Stomach (tissue), 9 donors: ENCODE data around the gene GATAD1. TPM values are rescaled to one million over a fixed set of nuclear protein-coding genes. Genes with fewer than 3 reads are reported as not detected.

Experiments used
- DNase-seq, 2 donors: peaks; one replicate each; pipeline versions ENCODE4 v3.0.0 to v3.0.0-alpha.2; 2013 to 2019
- H3K27ac ChIP-seq, 5 donors: fragments of 200-600 bp in 4 of 5; sonication (generic) in 4 of 5; one replicate each; pipeline ENCODE4 v1.5.1; 2013 to 2019; ENCODE audit warnings: mild to moderate bottlenecking in 1 of 5, moderate library complexity in 1 of 5
- H3K27me3 ChIP-seq, 3 donors: fragments of 200-600 bp; sonication (generic); one replicate each; pipeline ENCODE4 v1.5.1; 2017 to 2019; ENCODE audit warnings: mixed run types in 1 of 3
- H3K36me3 ChIP-seq, 4 donors: fragments of 200-600 bp; sonication (generic); 1 replicate in 3 of 4; 2 replicates in 1 of 4; pipeline ENCODE4 v1.5.1; 2016 to 2019
- H3K4me1 ChIP-seq, 4 donors: fragments of 200-600 bp; sonication (generic); one replicate each; pipeline ENCODE4 v1.5.1; 2016 to 2019
- H3K4me3 ChIP-seq, 4 donors: fragments of 200-600 bp; sonication (generic) in 3 of 4; one replicate each; pipeline ENCODE4 v1.5.1; 2016 to 2019; ENCODE audit warnings: mild to moderate bottlenecking in 1 of 4
- H3K9me3 ChIP-seq, 4 donors: fragments of 200-600 bp; sonication (generic); one replicate each; pipeline ENCODE4 v1.5.1; 2016 to 2019
- EP300 ChIP-seq: sonication (generic); formaldehyde crosslinking; IDR thresholded peaks from one replicate; pipeline ENCODE4 v1.6.1; 2017; ENCODE audit warnings: antibody characterized with exemption
- POLR2A ChIP-seq, 4 donors: fragments of 450-650 bp; IDR thresholded peaks; one replicate each; pipeline ENCODE4 v1.6.1; 2016; ENCODE audit warnings: antibody characterized with exemption in 4 of 4, control low read depth in 2 of 4, mild to moderate bottlenecking in 1 of 4, moderate library complexity in 1 of 4
- POLR2AphosphoS5 ChIP-seq, 3 donors: sonication (generic); formaldehyde crosslinking; IDR thresholded peaks; one replicate each; pipeline ENCODE4 v1.6.1; 2016; ENCODE audit warnings: antibody characterized with exemption in 3 of 3
- WGBS, 5 donors: extraction: QIAGEN DNeasy Blood & Tissue Kit in 3 of 5; methylation state at CpG; one replicate each; pipeline versions ENCODE4 v1.1.5 to v1.1.7; 2013 to 2018; 5-methylcytosine and 5-hydroxymethylcytosine counted together
- intact Hi-C: fragments of 100-400 bp; cut with DNase I; formaldehyde crosslinking; loops from one replicate; pipeline ENCODE4 v1.15.1; 2023; ENCODE audit warnings: low total_unique reads
- polyA plus RNA-seq, 3 donors: library from polyadenylated mRNA; stranded (reverse); fragments of 200-250 nt; gene quantifications; one replicate each; pipeline ENCODE4 v1.2.3, GENCODE V29; 2013
- total RNA-seq, 5 donors: library from RNA; depleted of rRNA; stranded (reverse); fragments of >200 nt; gene quantifications; one replicate each; pipeline versions ENCODE4 v1.1.0 to v1.2.3, GENCODE V29; 2014 to 2016
- TF ChIP-seq, protein P1 (sequence below), 7 experiments: fragments of 450-650 bp in 4 of 7; fragments of 200-600 bp in 3 of 7; sonication (generic) in 3 of 7; IDR thresholded peaks; one replicate each; pipeline ENCODE4 v1.5.1; 2016 to 2019; ENCODE audit warnings: antibody characterized with exemption in 7 of 7, control low read depth in 2 of 7, mild to moderate bottlenecking in 1 of 7
- donor health status: healthy with polysubstance abuse.
- donor health status: Bipolar disorder and iron deficiency.
- donor health status: healthy.

Gene GATAD1
- total and polyA plus RNA-seq, 8 donors: 11.5 to 156 (median 44.5) TPM

GRCh38 chr7:92422926-92423325, 24.4 kb upstream of the GATAD1 start:
- Histone ChIP-seq H3K9me3 (no peaks in the 10 kb centered on the region), H3K27me3 (peaks cover 0 to 14% (median 8%) of the 10 kb centered on the region in 3 donors), H3K4me3 (no peak overlapping the region), H3K36me3 (no peaks in the 10 kb centered on the region), H3K27ac (no peak overlapping the region), H3K4me1 (peaks cover 0 to 18% (median 6%) of the 10 kb centered on the region in 4 donors)
- intact Hi-C loops: no loop called here
- no peak for TF ChIP-seq POLR2AphosphoS5 (IDR thresholded peaks at IDR 0.05)
- TF ChIP-seq, protein P1, sequence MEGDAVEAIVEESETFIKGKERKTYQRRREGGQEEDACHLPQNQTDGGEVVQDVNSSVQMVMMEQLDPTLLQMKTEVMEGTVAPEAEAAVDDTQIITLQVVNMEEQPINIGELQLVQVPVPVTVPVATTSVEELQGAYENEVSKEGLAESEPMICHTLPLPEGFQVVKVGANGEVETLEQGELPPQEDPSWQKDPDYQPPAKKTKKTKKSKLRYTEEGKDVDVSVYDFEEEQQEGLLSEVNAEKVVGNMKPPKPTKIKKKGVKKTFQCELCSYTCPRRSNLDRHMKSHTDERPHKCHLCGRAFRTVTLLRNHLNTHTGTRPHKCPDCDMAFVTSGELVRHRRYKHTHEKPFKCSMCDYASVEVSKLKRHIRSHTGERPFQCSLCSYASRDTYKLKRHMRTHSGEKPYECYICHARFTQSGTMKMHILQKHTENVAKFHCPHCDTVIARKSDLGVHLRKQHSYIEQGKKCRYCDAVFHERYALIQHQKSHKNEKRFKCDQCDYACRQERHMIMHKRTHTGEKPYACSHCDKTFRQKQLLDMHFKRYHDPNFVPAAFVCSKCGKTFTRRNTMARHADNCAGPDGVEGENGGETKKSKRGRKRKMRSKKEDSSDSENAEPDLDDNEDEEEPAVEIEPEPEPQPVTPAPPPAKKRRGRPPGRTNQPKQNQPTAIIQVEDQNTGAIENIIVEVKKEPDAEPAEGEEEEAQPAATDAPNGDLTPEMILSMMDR (IDR thresholded peaks at IDR 0.05): no peak
- no peak for TF ChIP-seq EP300
- TF ChIP-seq POLR2A (IDR thresholded peaks at IDR 0.05): no peak
- no peak for DNase-seq
- 96 to 99% (median 97%) methylated on average over 4 to 6 of the region's 6 CpGs for WGBS, 5 donors

DNA sequence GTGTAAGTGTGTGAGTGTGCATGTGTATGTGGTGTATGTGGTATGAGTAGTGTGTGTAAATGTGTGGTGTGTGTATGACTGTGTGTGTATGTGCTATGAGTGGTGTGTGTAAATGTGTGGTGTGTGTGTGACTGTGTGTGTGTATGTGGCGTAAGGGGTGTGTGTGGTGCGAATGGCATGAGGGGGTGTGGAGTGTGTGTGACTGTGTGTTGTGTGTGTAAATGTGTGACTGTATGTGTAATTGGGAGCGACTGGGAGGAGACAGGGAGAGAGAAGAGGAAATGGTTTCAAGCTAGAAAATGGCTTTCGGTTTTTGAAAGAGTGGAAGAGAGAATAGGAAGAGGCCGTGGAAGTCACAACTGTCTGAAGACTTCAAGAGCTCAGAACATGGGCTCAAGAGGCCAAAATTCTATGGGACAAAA, 23.6 kb upstream of the GATAD1 start:
- TF ChIP-seq, protein P1 (IDR thresholded peaks at IDR 0.05): no peak
- TF ChIP-seq POLR2A (IDR thresholded peaks at IDR 0.05) (no peak), POLR2AphosphoS5 (IDR thresholded peaks at IDR 0.05) (no peak)
- peak overlapping the region in 2 of 4 donors; percentile 49 to 52 for H3K4me3 ChIP-seq
- H3K9me3 ChIP-seq: no peaks in the 10 kb centered on the region
- peaks cover 0 to 14% (median 8%) of the 10 kb centered on the region in 3 donors for H3K27me3 ChIP-seq
- peak overlapping the region in 1 of 5 donors; percentile 49 for H3K27ac ChIP-seq
- no peak for DNase-seq
- H3K36me3 ChIP-seq: no peaks in the 10 kb centered on the region
- intact Hi-C loops: no loop called here
- H3K4me1 ChIP-seq: peaks cover 0 to 18% (median 6%) of the 10 kb centered on the region in 4 donors
- 71 to 83% (median 79%) methylated on average over 5 of the region's 5 CpGs for WGBS, 5 donors

GRCh38 chr7:92425311-92425947, 21.9 kb upstream of the GATAD1 start:
- intact Hi-C loops: no loop called here
- whole genome bisulfite sequencing, 5 donors: 49 to 57% (median 53%) methylated on average over 19 to 20 of the region's 20 CpGs
- Histone ChIP-seq H3K27me3 (peaks cover 0 to 14% (median 8%) of the 10 kb centered on the region in 3 donors), H3K27ac (no peak overlapping the region), H3K4me3 (no peak overlapping the region), H3K9me3 (no peaks in the 10 kb centered on the region), H3K4me1 (peaks cover 0 to 18% (median 6%) of the 10 kb centered on the region in 4 donors), H3K36me3 (no peaks in the 10 kb centered on the region)
- no peak for TF ChIP-seq POLR2AphosphoS5 (IDR thresholded peaks at IDR 0.05)
- DNase-seq: peak in 1 of 2 donors; percentile 6

DNA sequence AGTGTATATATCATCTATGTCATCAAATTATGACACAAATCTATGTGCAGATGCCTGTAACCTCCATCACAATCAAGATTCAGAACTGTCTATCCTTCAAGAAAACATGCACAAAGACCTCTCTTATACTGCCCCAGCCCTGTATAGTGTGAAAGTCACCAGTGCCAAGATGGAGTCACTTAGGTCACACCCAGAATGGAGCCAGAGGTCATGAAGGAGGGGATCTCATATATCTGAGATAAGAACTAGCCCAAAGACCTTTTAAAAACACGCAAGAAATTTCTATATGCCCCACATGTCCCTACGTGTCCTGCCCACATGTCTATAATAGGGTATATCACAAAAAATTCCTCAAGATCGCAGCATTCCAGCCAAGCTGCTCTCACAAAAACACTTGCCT, 20.1 kb upstream of the GATAD1 start:
- Histone ChIP-seq H3K4me1 (peaks cover 0 to 18% (median 6%) of the 10 kb centered on the region in 4 donors), H3K27ac (no peak overlapping the region), H3K9me3 (no peaks in the 10 kb centered on the region), H3K4me3 (no peak overlapping the region), H3K27me3 (peaks cover 0 to 14% (median 8%) of the 10 kb centered on the region in 3 donors), H3K36me3 (no peaks in the 10 kb centered on the region)
- intact Hi-C loops: no loop called here
- no peak for TF ChIP-seq EP300
- no peak for TF ChIP-seq POLR2AphosphoS5 (IDR thresholded peaks at IDR 0.05)
- TF ChIP-seq, protein P1 (IDR thresholded peaks at IDR 0.05): no peak
- no peak for TF ChIP-seq POLR2A (IDR thresholded peaks at IDR 0.05)
- WGBS, 5 donors: 71 to 82% (median 79%) methylated on average over 3 of the region's 3 CpGs
- no peak for DNase-seq

DNA sequence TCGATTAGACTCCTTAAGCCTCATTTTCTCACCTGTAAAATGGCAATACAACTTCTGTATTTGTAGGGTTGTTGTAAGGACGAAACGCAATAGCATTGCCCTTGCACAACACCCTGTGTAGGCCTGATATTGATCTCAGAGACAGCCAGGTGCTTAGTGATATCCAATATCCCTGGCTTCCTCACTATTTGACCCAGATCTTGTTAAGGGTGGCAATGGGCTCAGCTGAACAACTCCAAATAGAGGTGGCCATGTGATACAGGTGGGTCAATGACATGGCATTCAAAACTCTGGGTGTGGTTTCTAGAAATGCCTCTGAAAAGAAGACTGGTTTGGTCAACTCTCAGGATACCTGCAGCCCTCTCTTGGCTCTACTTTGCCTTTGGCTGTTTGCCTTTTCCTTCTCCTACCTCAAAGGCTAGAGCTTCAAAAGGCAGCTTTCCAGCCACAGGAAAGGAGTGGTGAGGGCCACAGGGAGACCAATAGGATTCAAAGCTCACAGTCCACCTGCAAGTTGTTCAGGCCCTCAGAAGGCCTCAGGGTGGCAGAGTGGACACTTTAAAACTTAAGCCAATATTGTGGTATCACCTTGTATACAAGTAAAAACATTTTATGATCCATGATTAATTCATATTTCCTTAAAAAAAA, 14.9 kb upstream of the GATAD1 start:
- DNase-seq: no peak
- Histone ChIP-seq H3K9me3 (no peaks in the 10 kb centered on the region), H3K36me3 (no peaks in the 10 kb centered on the region), H3K4me3 (no peak overlapping the region), H3K27me3 (no peaks in the 10 kb centered on the region), H3K27ac (no peak overlapping the region), H3K4me1 (no peaks in the 10 kb centered on the region)
- 85 to 95% (median 92%) methylated on average over 3 of the region's 3 CpGs for WGBS, 5 donors
- intact Hi-C loops: no loop called here
- TF ChIP-seq POLR2AphosphoS5 (IDR thresholded peaks at IDR 0.05) (no peak), POLR2A (IDR thresholded peaks at IDR 0.05) (no peak), EP300 (no peak)
- TF ChIP-seq, protein P1 (IDR thresholded peaks at IDR 0.05): no peak
